GM10266 (cell line): ENCODE data around the gene FOXS1.

Experiments
- DNase-seq: peaks from one replicate; pipeline ENCODE4 v3.0.0; 2012; ENCODE audit errors: extremely low spot score
- TF ChIP-seq, protein P1 (sequence below): IDR thresholded peaks from 2 replicates; pipeline ENCODE4 v1.5.1; 2012; ENCODE audit warnings: mild to moderate bottlenecking, low read depth; ENCODE audit not compliant: control insufficient read depth, insufficient read depth; ENCODE audit errors: missing control alignments

FOXS1 gene

DNA sequence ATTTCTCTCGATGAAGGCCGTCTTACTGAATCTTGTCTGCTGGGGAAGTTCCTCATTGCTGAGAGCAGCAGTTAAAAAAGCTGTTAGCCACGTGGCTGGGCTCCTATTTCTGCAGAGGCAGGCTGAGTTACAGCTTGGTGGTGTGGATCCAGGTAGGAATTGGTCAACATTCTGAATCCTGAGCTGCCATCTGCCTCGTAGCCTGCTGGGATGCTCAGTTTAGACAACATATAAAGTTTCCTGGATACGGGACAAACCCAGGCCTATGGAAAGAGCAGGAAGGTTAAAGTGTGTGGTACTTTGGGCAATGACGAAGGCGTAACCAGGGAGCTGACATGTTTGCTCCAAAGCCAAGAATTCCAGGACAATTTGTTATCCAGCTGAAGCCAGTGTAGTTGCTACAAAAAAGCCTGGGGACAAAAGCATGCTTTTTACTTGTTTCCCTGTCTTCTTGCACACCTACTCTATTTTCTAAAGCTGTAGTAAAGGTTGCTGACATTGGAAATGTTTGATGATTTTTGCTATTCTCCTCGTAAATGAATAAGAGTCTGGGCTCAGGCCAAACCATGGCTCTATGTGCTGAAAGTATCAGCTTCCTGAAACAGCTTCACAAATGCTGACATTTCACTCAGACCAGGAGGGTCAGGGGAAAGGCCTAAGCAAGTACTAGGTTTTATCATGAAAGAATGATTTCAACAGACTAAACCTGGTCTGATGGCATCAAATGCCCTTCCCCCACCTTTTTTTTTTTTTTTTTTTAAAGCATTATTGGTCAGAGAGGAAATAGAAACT is 38.6 kb downstream of the FOXS1 start:
- DNase-seq = no peak
- TF ChIP-seq, protein P1, sequence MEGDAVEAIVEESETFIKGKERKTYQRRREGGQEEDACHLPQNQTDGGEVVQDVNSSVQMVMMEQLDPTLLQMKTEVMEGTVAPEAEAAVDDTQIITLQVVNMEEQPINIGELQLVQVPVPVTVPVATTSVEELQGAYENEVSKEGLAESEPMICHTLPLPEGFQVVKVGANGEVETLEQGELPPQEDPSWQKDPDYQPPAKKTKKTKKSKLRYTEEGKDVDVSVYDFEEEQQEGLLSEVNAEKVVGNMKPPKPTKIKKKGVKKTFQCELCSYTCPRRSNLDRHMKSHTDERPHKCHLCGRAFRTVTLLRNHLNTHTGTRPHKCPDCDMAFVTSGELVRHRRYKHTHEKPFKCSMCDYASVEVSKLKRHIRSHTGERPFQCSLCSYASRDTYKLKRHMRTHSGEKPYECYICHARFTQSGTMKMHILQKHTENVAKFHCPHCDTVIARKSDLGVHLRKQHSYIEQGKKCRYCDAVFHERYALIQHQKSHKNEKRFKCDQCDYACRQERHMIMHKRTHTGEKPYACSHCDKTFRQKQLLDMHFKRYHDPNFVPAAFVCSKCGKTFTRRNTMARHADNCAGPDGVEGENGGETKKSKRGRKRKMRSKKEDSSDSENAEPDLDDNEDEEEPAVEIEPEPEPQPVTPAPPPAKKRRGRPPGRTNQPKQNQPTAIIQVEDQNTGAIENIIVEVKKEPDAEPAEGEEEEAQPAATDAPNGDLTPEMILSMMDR = no peak

DNA sequence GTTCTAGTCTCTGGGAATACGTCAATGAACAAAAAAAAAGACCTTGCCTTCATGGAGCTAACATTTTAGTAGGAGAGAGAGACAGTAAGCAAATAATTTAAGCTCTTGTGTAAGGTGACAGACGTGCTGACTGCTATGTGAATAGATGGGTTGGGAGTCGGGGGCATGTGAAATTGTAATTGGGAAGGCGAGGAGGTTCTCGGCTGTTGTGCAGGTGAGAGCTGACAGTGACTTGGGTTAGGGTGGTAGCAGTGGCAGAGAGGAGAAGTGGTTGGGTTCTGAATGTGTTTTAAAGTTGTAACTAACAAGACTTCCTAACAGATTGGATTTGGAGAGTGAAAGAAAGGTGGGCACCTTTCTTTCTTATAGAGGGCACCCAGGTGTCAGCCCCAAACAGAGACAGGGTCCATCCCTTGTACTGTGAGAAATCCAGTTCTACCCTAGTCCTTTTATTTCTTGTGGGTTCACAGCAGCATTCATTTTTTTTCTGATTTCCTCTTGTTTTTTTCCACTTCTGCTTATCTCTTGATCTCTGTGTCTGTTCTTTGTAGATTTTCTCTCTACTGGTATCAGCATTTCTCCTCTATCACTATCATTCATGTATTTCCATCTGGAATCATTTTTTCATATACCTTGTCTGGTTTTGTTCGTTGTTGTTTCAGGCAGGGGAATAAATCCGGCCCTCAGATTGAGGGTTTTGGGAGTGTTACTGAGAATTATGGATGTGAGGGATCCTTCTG is 41.7 kb downstream of the FOXS1 start:
- TF ChIP-seq, protein P1 = no peak
- no peak for DNase-seq

DNA sequence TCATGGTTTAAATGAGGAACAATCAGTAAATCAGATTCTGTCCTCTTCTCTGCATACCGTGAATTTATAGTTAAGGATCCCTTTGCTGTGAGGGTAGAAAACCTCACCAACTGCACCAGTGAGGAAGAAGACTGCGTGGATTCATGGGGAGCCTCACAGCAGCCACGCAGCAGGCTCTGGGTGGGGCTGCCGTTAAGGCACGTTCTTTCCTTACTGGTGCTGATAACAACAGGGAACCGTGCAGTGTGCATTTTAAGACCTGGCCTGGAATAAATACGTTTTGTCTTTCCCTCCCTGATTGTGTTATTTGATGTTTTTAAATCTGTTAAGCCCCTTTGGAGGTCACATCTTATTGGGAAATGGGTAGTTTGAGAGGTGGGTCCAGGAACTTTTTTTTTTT is 43.9 kb downstream of the FOXS1 start:
- TF ChIP-seq, protein P1 = no peak
- DNase-seq = no peak

DNA sequence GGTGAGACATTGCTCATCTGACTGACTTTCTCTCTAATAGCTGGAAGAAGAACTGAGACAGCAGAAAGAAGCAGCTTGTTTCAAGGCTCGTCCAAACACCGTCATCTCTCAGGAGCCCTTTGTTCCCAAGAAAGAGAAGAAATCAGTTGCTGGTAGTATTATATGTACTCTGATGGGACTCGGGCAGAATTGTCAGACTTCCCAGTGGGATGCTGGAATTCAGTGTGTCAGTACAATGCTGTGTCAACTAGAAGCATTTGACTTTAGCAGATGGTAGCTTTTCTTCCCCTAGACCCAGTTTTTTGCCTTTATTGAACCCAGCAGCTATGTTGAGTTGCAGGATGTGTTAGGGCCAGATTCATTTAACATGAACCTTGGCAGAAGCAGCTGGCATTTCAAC is 48.0 kb downstream of the FOXS1 start:
- DNase-seq = no peak
- TF ChIP-seq, protein P1 = no peak
